Measurements from ENCODE around the gene IFT81.
"Not testable (repeated sequence)": the region's sequence is repeated elsewhere in the genome, so short reads cannot be mapped to it uniquely, and the experiment has no call there.

The IFT81 gene

GRCh38 chr12:110124269-110124995, at the start of gene IFT81:
Gene IFT81, plus strand, starts transcription at chr12:110124357. Its CDS starts 3,024 bp downstream, at chr12:110127381.
- DNase-seq = peak; percentile 64 to 97 (median 93)

- no peak for DNase-seq
These were observed 48.3 kb upstream of the IFT81 start for GRCh38 chr12:110075880-110076279.

GRCh38 chr12:110077800-110078199, 46.4 kb upstream of the IFT81 start:
- DNase-seq = no peak

- peak in 55 of 58 donors; percentile 4 to 94 (median 73) for DNase-seq
These were observed 44.4 kb upstream of the IFT81 start for GRCh38 chr12:110079477-110080400.

- no peak for DNase-seq
These were observed 43.7 kb upstream of the IFT81 start for GRCh38 chr12:110080410-110080809.

- DNase-seq = peak in 3 of 58 donors; percentile 11 to 32 (median 14)
These were observed 39.7 kb upstream of the IFT81 start for GRCh38 chr12:110084314-110085015.

- DNase-seq = not testable (repeated sequence)
These were observed 35.9 kb upstream of the IFT81 start for GRCh38 chr12:110088216-110088615.

GRCh38 chr12:110088936-110089335, 35.2 kb upstream of the IFT81 start:
- no peak for DNase-seq

GRCh38 chr12:110090266-110091135, 33.7 kb upstream of the IFT81 start:
- DNase-seq = no peak

- no peak for DNase-seq
These were observed 32.9 kb upstream of the IFT81 start for GRCh38 chr12:110091136-110091711.

GRCh38 chr12:110093631-110094311, 30.4 kb upstream of the IFT81 start:
- DNase-seq = no peak

GRCh38 chr12:110100315-110100970, 23.7 kb upstream of the IFT81 start:
- DNase-seq = peak in 50 of 58 donors; percentile 2 to 87 (median 50)

GRCh38 chr12:110102255-110102654, 21.9 kb upstream of the IFT81 start:
- DNase-seq = peak in 18 of 58 donors; percentile 2 to 41 (median 13)

- DNase-seq = no peak
These were observed 19.7 kb upstream of the IFT81 start for GRCh38 chr12:110104188-110105094.

- DNase-seq = no peak
These were observed 19.0 kb upstream of the IFT81 start for GRCh38 chr12:110105159-110105558.

- no peak for DNase-seq
These were observed 18.2 kb upstream of the IFT81 start for GRCh38 chr12:110105986-110106385.

- DNase-seq = no peak
These were observed 16.5 kb upstream of the IFT81 start for GRCh38 chr12:110107369-110108281.
